Putamen (tissue), 1 donor: ENCODE data around the gene CYP27B1.

Source experiments
- DNase-seq: peaks from one replicate; pipeline ENCODE4 v3.0.0-alpha.2; 2016; ENCODE audit warnings: low spot score

The CYP27B1 gene

GRCh38 chr12:57766464-57767304, at the start of gene CYP27B1:
Gene CYP27B1 (minus strand): TSS chr12:57767078. CDS start chr12:57767041, 37 bp downstream.
- DNase-seq: no peak

- no peak for DNase-seq
Measured at GRCh38 chr12:57816001-57816854, 49.4 kb upstream of the CYP27B1 start.

GRCh38 chr12:57815177-57816000, 48.5 kb upstream of the CYP27B1 start:
- no peak for DNase-seq

- no peak for DNase-seq
Measured at GRCh38 chr12:57813971-57814772, 47.3 kb upstream of the CYP27B1 start.

- DNase-seq: no peak
Measured at GRCh38 chr12:57813111-57813970, 46.5 kb upstream of the CYP27B1 start.

- DNase-seq: no peak
Measured at GRCh38 chr12:57811028-57811755, 44.3 kb upstream of the CYP27B1 start.

- DNase-seq: no peak
Measured at GRCh38 chr12:57810450-57810849, 43.6 kb upstream of the CYP27B1 start.

GRCh38 chr12:57809425-57809824, 42.5 kb upstream of the CYP27B1 start:
- DNase-seq: no peak

- no peak for DNase-seq
Measured at GRCh38 chr12:57808351-57808750, 41.5 kb upstream of the CYP27B1 start.

- no peak for DNase-seq
Measured at GRCh38 chr12:57807285-57807684, 40.4 kb upstream of the CYP27B1 start.

GRCh38 chr12:57806677-57807076, 39.8 kb upstream of the CYP27B1 start:
- DNase-seq: no peak

- no peak for DNase-seq
Measured at GRCh38 chr12:57803319-57803893, 36.5 kb upstream of the CYP27B1 start.

- no peak for DNase-seq
Measured at GRCh38 chr12:57802607-57803006, 35.7 kb upstream of the CYP27B1 start.

GRCh38 chr12:57800965-57801364, 34.1 kb upstream of the CYP27B1 start:
- DNase-seq: no peak

- DNase-seq: no peak
Measured at GRCh38 chr12:57797933-57798332, 31.1 kb upstream of the CYP27B1 start.

GRCh38 chr12:57796996-57797395, 30.1 kb upstream of the CYP27B1 start:
- DNase-seq: no peak

GRCh38 chr12:57795354-57795753, 28.5 kb upstream of the CYP27B1 start:
- DNase-seq: no peak

- no peak for DNase-seq
Measured at GRCh38 chr12:57793920-57794319, 27.0 kb upstream of the CYP27B1 start.

GRCh38 chr12:57783861-57784260, 17.0 kb upstream of the CYP27B1 start:
- DNase-seq: no peak
